RWPE2 (cell line): Measurements from ENCODE around the gene RNF214.

ENCODE experiments used
- ATAC-seq: fragments of 200-7000 bp; cut with Tn5 transposase; 3 replicates; pipeline ENCODE4 v1.9.1; 2021; ENCODE audit warnings: low read depth
- DNase-seq: peaks from one replicate; pipeline ENCODE4 v3.0.0-alpha.2; 2020; ENCODE audit warnings: low spot score
- H3K27ac ChIP-seq: fragments of 450-650 bp; 2 replicates; pipeline ENCODE4 v1.5.1; 2017; ENCODE audit warnings: mild to moderate bottlenecking; ENCODE audit not compliant: poor library complexity, severe bottlenecking
- H3K27me3 ChIP-seq: fragments of 250-450 bp; sonication (Bioruptor Pico); 2 replicates; pipeline ENCODE4 v1.5.1; 2021; ENCODE audit warnings: mild to moderate bottlenecking, moderate library complexity; ENCODE audit not compliant: insufficient read depth, poor library complexity, severe bottlenecking
- H3K36me3 ChIP-seq: fragments of 250-450 bp; sonication (Bioruptor Pico); 2 replicates; pipeline ENCODE4 v1.5.1; 2020; ENCODE audit warnings: low read depth, mild to moderate bottlenecking, moderate library complexity
- H3K4me1 ChIP-seq: fragments of 250-450 bp; sonication (Bioruptor Pico); 2 replicates; pipeline ENCODE4 v1.5.1; 2021; ENCODE audit warnings: mild to moderate bottlenecking, moderate library complexity; ENCODE audit not compliant: insufficient read depth, poor library complexity, severe bottlenecking
- H3K4me3 ChIP-seq: fragments of 250-450 bp; sonication (Bioruptor Pico); 2 replicates; pipeline ENCODE4 v1.5.1; 2021; ENCODE audit warnings: mild to moderate bottlenecking, moderate library complexity; ENCODE audit not compliant: severe bottlenecking
- H3K9me3 ChIP-seq: fragments of 250-450 bp; sonication (Bioruptor Pico); 2 replicates; pipeline ENCODE4 v1.5.1; 2021; ENCODE audit warnings: mild to moderate bottlenecking, moderate library complexity; ENCODE audit not compliant: severe bottlenecking
- TF ChIP-seq, protein P1 (sequence below): fragments of 450-650 bp; IDR thresholded peaks from one replicate; pipeline ENCODE4 v1.5.1; 2017; ENCODE audit warnings: mild to moderate bottlenecking, moderate library complexity; ENCODE audit not compliant: poor library complexity, severe bottlenecking

Gene RNF214

DNA sequence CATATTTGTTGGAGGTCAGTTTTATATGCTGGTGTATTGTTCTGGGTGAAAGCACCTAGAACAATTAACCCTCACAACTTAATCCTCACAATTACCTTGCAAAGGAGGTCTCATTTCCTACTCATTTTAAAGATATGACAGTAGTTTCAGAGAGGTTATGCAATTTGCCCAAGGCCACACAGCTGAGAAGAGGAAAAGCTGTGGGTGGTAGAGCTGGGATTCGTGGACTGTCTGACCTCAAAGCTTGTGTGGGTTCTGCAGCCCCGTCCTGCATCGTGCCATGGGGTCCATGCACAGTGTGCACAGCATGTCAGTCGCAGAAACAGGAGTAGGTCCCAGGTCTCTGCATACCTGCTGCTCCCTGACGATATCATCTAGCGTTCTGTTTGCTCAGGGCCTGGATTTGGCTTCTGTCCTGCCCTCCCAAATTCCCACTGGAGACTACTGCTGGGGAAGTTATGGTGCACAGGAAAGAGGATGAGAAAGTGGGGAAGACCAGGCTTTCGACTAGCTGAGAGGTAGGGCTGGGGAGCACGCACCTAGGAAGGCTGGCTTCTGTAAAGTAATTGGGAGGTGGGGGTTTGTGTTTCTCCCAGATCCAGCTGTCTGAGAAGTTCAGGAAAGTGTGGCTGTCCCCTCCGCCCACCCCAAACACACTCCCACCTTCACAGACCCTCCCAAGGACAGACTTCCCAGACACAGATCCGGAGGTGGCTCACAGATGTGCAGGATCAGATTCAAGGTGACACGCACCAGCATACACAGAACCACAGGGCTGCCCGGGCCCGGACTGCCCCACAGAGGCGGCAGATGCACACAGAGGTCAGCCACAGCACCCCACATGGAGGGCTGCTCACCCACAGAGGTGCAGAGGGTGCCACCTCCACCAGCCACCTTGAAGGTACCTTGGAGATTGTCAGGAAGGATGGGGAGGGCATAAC is 81.6 kb downstream of the RNF214 start:
- no peak for ATAC-seq
- DNase-seq = no peak
- Histone ChIP-seq H3K4me3 (no peak overlapping the region), H3K36me3 (no peaks in the 10 kb centered on the region), H3K4me1 (no peaks in the 10 kb centered on the region), H3K27me3 (no peaks in the 10 kb centered on the region), H3K27ac (no peak overlapping the region), H3K9me3 (no peaks in the 10 kb centered on the region)
- TF ChIP-seq, protein P1, sequence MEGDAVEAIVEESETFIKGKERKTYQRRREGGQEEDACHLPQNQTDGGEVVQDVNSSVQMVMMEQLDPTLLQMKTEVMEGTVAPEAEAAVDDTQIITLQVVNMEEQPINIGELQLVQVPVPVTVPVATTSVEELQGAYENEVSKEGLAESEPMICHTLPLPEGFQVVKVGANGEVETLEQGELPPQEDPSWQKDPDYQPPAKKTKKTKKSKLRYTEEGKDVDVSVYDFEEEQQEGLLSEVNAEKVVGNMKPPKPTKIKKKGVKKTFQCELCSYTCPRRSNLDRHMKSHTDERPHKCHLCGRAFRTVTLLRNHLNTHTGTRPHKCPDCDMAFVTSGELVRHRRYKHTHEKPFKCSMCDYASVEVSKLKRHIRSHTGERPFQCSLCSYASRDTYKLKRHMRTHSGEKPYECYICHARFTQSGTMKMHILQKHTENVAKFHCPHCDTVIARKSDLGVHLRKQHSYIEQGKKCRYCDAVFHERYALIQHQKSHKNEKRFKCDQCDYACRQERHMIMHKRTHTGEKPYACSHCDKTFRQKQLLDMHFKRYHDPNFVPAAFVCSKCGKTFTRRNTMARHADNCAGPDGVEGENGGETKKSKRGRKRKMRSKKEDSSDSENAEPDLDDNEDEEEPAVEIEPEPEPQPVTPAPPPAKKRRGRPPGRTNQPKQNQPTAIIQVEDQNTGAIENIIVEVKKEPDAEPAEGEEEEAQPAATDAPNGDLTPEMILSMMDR = no peak

DNA sequence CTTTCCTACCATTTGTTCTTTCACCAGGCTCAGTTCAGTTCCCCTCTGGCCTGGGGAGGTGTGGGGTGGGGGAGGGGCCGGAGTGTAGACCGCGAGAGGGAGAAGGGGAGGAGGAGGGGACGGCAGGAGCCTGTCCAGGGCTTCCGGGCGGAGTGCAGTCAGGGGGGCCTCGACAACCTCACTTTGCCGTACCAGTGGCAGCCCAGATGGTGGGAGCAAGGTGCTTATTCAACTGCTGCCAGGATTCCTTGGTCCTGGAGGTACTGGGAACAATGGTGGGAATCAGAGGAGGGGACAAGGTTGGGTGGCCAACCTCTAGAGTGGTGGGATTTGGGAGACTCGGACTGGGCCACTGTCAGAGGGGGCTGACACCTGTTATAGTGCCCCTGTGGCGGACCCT is 82.4 kb downstream of the RNF214 start:
- H3K27ac ChIP-seq = no peak overlapping the region
- TF ChIP-seq, protein P1 = no peak
- H3K4me1 ChIP-seq = no peaks in the 10 kb centered on the region
- H3K4me3 ChIP-seq = peak overlapping the region; percentile 85
- H3K27me3 ChIP-seq = no peaks in the 10 kb centered on the region
- H3K9me3 ChIP-seq = no peaks in the 10 kb centered on the region
- ATAC-seq (no peak), DNase-seq (no peak)
- H3K36me3 ChIP-seq = no peaks in the 10 kb centered on the region

DNA sequence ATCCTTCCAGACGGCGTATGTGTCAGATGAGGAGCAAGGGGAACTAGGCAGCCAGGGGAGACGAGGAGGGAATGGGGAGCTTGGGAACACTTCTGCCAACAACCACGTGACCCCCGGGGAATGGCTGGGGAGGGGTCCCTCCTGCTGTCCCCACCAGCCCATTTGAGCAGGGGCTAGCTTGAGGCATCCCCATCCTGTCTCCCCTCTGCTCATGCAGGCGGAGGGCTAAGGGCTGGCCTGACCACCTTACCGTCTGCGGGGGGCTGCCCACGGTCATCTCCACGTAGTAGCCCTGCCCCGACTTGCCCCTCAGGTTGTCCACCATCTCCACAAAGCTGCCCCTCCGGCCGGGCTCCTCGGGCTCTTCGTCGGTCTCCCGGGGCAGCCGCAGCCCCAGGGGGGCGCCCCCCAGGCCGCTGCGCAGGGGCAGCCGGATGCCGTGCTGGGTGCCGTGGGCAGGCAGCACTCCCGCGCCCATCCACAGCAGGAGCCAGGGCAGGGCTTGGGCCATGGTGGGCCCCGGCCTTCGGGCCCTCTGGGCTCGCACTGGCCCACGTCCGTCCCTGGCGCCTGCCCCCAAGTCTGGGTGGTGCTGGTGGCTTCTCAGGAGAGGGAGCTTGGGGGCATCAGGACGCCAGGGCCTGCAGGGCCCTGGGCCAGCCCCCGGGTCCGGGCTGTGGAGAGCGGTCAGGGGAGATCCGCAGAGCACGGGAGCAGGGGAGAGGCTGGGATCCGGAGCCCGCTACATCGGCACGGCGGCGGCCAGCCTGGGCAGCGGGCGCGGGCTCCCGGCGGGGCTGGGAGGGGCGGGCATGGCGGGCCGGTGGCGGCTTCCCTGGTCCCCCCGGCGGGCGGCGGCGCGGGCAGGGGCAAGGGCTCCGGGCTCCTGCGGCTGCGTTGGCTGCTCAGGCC is 83.1 kb downstream of the RNF214 start:
- H3K27ac ChIP-seq = no peak overlapping the region
- H3K4me1 ChIP-seq = no peaks in the 10 kb centered on the region
- H3K4me3 ChIP-seq = peak overlapping the region; percentile 85
- TF ChIP-seq, protein P1 = no peak
- H3K36me3 ChIP-seq = no peaks in the 10 kb centered on the region
- DNase-seq (no peak), ATAC-seq (peak; percentile 48)
- no peaks in the 10 kb centered on the region for H3K9me3 ChIP-seq
- no peaks in the 10 kb centered on the region for H3K27me3 ChIP-seq

DNA sequence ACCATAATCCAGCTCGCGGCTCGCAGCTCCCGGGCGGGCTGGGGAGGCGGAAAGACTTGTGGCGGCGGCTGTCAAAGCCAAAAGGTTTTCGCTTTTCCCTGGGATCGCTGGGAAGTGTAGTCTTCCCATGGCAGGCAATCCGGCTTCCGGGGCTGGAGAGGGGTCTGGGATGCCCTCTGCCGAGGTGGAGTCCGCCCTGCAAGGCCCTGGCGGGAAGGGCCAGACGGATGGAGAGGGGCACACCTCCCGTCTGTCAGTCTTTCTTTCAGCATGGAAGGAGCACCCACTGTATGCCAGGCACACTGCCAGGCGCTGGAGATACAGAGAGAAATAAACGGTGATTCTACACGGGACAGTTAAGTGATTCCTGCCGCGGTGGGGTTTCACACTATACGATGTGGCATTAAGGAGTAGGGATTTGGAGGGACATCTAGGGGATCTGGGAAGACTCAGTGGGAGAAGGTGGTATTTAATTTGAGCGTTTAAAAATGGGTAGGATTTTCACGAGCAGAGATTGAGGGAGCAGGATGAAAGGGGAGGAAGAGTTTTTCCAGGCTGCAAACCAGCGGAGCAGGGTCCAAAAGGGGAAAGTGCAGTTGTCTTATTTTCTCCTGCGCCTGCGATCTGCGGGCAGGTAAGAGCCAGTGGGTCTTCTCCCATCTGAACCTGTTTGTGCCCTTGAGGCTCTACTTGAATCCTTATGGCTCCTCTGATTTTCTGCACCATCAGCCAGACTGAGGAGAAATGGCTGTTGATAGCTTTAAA is 83.9 kb downstream of the RNF214 start, which contains the start of gene BACE1:
BACE1 (minus strand) TSS at position 60 of the 765 bp plus-strand sequence. CDS start 461 bp downstream, outside the sequence.
- Histone ChIP-seq H3K27ac (no peak within 1 kb of the TSS), H3K4me3 (peak within 1 kb of the TSS; percentile 85)
- DNase-seq = peak; percentile 88

More for the DNA sequence above, 83.9 kb downstream of the RNF214 start, which contains the start of gene BACE1:
- no peaks in the 10 kb centered on the region for H3K4me1 ChIP-seq
- no peaks in the 10 kb centered on the region for H3K9me3 ChIP-seq
- ATAC-seq = peak; percentile 97
- no peaks in the 10 kb centered on the region for H3K27me3 ChIP-seq
- no peaks in the 10 kb centered on the region for H3K36me3 ChIP-seq
- TF ChIP-seq, protein P1 = peak; percentile 57
